SU-DHL-6 (cell line): ENCODE measurements around the gene YWHAG.
A peak's percentile ranks its signal among the peaks of the same experiment; 100 is the strongest.

Source experiments
- CTCF ChIP-seq: fragments of 200-600 bp; sonication (generic); IDR thresholded peaks from one replicate; pipeline ENCODE4 v1.5.1; 2017; ENCODE audit warnings: antibody characterized with exemption, mild to moderate bottlenecking, low read length, moderate library complexity; ENCODE audit not compliant: insufficient read depth, poor library complexity, severe bottlenecking
- EZH2phosphoT487 ChIP-seq: fragments of 200-600 bp; sonication (generic), shearing (Covaris generic); conservative IDR thresholded peaks from 2 replicates; pipeline ENCODE4 v1.6.1; 2018; ENCODE audit warnings: mild to moderate bottlenecking, antibody characterized with exemption, low read length, moderate library complexity, mixed read lengths

- TF ChIP-seq CTCF (peak; percentile 95), EZH2phosphoT487 (no peak)
Measured at GRCh38 chr7:76291351-76292212, 67.2 kb downstream of the YWHAG start.
